ENCODE results near the gene RUNDC1.

Gene RUNDC1

DNA sequence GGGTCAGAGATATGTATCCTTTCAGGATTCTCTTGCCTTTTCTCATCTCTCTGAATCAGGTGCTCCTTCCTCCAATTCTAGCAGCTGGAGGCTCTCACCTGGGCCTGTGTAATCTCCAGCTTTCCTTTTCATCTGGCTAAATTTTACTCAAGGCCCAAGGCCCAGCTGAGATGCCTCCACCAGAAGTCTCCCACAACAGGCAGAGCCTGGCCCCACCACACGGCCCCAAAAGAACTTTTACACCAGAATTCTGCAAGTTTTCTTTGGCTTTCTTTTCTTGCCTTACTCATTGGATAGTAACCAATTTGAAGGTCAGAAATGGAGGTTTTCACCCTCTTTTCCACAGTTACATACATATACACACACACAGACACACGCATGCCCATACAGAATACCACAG lies 59.3 kb downstream of the RUNDC1 start:
- DNase-seq (ENCODE audit: low spot score) (no peak), FAIRE-seq (no peak)

DNA sequence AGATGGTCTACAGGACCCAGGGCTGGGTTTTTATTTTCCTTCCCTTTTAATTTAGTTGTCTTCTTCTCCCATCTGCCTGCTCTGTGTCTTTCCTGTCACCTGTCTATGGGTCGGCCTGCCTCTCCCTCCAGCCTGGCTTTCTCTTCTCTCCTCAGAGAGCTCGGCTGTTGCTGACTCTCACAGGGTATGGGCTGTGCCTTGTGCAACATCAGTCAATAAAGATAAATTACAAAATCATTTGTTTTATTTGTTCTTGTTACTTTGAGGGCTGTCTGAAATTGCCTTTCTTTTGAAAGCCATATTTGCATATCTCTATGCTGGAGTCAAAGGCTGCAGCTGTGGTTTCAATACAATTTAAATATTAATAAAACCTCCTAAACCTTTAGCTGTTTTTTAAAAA lies 60.3 kb downstream of the RUNDC1 start:
- FAIRE-seq, result no peak
- no peak for DNase-seq (ENCODE audit: low spot score)

DNA sequence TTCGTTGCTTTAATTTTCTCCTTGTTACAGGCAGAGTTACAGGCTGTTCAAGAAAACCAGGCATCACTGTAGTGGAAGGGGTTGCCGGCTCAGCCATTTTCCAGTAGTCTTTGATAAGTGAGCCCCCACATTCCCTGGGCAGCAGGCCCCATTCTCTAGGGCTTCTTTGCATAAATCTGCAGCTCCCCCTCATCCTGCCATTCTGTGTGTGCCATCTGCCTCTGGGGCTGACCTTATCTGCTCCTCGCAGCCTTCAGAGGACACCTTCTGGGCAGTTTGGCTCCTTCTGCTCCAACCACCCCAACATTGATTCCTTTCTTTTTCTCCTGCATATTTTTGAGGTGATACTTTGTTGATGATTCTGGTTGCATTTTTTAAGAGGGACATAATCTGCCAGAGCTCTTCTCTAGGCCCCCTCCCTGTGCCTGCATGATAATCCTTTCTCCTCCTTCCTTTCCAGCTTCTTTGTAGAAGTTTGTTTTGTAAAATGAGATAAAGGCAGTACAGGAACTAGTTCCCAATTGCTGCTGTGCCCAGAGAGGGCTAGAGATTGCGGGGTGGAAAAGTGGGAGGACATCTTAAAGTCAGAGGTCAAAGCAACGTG lies 61.8 kb downstream of the RUNDC1 start:
- DNase-seq (ENCODE audit: low spot score) (no peak), FAIRE-seq (no peak)
